GM21576 (cell line): ENCODE results near the gene RAD18.

Experiments used
- ATAC-seq: cut with Tn5 transposase; IDR thresholded peaks from one replicate; pipeline ENCODE4 v1.9.1; 2021; ENCODE audit warnings: mild to moderate bottlenecking, moderate library complexity; ENCODE audit not compliant: unreplicated experiment

RAD18 gene

DNA sequence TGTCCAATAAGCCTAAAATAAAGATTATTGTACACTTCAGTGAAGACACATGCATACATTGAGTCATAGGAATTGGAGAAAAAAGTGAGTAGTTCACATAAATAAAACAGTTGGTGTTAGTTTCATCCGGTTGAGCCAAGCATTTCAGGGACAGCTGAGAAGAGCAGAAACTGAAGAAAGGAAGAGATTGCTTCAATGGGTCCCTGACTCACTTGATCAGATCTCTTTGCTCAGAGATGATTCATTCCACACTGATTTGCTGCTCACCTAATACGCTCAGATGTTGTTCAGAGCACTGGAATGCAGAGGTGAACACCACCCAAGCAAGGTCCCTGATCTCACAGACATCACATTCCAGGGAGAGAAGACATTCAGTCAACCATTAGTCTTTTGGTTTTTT lies 93.7 kb downstream of the RAD18 start:
- ATAC-seq = no peak

DNA sequence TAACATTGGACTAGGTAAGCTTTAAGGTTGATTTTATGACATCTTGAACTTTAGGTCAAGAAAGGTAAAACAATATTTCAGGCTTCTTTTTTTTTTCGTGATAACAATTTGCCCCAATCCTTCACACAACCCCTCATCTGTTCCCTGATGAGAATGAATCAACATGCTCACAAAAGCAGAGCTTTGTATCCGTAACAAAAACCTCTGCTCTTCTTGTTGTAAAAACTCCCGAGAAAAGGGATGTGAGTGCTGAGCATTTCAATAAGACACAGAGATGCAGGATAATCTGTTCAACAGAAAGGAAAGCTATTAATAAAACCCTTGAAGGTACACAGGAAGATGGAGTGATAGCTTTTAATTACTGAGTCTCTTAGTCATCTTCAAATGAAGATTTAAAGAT lies 94.3 kb downstream of the RAD18 start:
- ATAC-seq = no peak

DNA sequence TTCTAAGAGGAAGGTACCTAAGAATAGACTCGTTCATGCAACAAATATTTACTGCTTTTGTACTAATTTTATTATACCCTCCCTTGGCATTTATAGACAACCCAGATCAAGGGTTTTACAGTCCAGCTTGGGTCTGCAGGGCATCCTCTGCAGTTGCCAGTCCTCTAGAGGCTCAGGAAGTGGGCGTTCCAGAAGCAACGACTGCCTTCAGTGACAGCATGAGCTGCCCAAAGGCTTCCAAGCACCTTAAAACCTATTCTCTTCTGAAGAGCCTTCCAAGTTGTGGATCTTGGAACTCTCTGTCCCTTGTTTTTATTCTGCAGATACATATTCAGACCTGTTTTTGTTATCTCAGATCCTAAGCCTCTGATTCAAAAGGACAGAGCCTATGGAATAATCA lies 95.6 kb downstream of the RAD18 start:
- ATAC-seq = no peak

DNA sequence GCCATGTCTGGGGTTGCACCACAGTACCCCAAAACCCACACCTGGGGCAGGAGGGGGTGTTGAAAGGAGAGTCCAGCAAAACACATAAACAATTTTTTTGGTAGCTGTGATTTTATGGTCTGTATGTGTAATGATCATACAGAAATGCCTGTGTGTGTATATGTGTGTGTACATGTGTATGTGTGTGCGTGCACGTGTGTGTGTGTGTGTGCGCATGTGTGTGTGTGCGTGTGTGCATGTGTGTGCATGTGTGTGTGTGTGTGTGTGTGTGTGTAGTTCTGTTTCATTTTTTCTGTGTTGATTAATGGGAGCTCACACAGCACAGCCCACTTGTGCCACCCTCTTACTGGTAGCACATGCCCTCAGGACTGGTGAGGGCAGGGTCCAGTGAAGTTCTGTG lies 97.6 kb downstream of the RAD18 start:
- ATAC-seq = no peak

DNA sequence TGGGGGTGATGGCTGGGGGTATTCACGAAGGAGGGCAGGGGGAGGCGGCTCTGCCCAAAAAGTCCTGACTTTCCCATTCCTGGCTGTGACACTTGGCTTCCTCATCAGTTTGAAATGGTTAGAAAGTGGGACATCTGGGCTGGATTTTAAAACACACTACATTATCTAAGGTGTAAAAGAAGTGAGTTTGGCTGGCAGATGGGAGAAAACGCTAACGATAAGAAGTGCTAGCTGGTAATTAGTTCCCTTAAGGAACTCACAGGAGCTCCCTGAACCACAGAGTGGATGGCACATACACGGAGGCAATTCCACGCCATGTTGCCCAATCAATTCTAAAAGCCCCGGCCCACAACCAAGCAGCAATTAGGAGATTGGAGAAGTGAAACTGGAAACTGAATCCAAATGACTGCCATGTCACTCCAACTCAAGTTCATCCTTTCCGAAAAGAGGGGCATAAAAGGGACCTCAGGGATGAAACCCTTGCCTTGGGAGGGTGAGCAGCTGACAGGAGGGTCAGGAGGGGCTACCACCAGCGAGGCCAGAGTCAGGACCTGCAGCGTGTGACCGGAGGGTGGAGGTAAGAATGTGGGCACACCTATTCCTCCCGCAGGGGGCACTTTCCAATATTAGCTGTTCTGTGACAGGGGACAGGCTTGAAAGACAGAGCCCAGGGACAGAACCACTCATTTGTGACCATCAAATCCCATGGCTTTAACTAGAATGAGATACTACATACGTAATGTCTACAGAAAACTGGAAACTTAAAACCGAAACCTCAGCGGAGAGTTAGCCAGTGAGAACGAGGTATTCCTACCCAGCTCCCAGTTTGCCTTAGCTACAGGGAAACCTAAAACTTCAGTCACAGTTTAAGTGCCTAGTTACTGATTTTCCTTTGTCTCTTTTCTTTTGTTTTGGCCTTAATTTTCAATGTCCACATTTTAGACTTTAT lies 98.6 kb downstream of the RAD18 start:
- no peak for ATAC-seq

DNA sequence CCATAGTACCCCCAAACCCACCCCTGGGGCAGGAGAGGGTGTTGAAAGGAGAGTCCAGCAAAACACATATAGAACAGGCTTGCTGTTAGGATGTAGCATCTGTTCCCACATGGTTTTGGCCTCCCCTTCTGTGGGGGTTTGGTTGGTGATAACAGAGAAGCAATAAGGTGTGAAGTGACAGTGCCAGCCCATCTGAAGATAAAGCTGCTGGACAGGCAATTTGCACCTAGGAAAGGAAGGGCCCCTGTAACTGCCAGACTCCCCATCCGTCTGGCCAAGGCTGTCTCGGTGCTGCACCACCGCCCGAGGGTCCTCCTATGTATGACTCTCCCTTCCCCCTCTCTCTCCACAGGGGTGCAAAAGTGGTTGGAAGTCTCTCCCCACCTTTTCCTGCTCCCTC lies 99.4 kb downstream of the RAD18 start:
- ATAC-seq = no peak

DNA sequence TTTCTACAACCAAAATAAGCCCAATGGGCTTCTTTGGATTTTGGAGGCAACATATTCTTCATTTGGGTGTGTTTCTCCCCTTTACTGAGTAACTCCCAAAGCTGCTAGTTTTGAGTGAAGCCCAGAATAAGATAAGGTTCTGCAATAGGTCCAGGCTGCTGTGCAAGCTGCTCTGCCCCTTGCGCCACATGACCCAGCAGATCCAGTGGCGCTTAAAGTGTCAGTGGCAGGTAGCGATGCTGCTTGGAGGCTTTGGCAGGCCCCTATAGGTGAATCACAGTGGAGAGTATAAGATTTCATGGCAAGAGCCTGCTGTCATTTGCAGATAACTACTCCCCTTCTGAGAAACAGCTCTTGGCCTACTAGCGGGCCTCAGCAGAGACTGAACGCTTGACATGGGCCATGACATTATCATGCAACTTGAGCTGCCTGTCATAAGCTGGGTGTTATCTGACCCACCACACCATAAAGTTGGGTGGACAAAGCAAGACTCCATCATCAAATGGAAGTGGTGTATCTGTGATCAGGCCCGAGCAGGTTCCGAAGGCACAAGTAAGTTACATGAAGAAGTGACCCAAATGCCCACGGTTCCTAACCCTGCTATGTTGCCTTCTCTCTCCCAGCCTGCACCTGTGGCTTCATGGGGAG lies 105.4 kb downstream of the RAD18 start:
- no peak for ATAC-seq

DNA sequence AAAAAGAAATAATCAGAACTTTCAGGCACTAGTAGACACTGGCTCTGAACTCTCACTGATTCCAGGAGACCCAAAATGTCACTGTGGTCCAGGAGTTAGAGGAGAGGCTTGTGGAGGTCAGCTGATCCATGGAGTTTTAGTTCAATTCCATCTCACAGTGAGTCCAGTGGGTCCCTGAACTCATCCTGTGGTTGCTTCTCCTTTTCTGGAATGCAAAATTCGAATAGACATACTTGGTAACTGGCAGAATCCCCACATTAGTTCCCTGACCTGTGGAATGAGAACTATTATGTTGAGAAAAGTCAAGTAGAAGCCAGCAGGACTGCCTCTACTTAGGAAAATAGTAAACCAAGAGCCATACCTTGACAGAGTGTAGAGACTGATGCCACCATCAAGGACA lies 106.6 kb downstream of the RAD18 start:
- ATAC-seq = no peak

DNA sequence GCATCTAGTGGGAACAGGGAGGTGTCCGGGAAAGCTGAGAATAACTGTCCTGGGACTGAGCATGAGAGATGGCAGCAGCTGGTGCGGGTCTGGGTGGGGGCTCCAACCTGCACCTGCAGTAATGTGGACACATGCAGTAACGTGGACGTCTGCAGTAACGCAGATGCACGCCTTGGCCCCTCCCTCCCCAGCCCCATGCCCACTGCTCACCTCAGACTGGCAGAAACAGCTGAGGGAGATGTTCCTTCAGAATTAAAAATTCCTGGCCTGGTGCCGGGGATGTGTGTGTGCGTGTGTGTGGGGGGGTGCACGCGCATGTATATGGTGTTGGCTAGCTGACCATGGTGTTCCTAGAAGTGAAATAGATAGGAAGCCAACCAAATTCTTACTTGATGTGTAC lies 107.2 kb downstream of the RAD18 start:
- ATAC-seq = no peak

DNA sequence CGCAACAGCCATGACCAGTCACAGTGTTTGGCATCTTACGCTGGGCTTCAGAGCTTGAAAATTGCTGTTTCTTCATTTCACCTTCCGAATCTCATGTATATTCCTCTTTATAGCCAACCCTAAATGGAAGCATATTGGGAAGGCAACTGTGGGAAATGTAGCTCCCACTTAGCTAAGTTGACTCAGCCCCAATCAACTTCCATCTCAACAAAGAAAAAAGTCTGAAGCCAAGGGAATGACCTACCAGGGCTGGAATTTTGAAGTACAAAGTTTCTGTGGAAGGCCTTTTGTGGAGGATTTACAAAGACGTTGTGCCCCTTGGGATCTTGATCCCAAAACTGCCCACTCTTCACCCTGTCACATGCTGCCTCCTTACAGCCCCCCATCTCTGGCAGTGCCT lies 108.6 kb downstream of the RAD18 start:
- ATAC-seq = no peak

DNA sequence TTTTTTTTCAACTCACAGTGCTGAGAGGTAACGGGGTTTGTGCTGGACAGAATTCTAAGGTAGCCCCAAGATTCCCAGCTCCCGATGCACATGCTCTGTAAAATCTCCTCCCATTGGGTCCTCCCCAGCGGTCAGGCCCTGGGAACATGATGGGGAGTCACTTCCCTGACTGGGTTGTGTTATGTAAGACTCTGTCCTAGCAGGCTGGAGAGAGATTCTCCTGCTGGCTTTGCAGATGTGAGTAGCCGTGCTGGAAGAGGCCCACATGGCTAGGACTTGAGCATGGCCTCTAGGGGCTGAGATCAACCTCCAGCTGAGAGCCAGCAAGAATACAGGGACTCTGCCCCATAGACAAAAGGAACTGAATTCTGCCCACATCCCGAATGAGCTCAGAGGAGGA lies 110.2 kb downstream of the RAD18 start:
- no peak for ATAC-seq

DNA sequence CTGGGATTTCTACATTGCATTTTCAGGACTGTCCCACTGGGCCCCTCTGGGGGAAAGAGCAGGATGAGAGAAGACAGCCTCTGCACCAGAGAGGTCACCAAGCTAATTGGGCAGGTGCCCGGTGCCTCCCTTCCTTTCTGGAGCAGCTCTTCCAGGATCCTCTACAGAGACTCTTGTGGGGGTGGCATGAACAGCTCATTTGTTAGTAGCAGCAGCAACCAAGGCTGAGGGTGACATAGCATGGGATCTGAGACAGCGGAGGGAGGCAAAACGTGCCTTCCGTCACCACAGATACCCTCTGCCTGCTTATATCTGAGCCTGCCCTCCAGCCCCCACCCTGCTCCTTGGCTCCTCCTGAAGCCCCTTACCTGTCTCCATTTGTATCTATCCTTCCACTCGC lies 110.8 kb downstream of the RAD18 start:
- ATAC-seq = no peak

DNA sequence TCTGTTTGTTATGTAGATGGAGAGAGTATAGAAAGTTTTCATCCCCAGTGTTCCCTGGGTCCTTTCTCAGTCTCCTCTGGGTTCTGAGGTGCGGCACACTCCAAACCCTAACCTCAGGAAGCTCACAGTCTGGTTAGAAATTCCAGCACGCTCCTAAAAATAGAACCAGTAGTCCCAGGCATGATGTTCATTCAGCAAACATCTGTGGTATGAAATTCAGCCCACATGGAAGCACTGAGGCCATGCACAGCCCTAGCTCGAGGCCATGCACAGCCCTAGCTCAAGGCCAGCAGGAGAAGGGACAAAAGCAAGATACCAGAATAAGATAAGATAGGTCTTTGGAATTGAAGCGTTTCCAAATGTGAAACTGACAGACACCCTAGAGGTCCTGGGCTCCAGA lies 111.6 kb downstream of the RAD18 start:
- no peak for ATAC-seq

DNA sequence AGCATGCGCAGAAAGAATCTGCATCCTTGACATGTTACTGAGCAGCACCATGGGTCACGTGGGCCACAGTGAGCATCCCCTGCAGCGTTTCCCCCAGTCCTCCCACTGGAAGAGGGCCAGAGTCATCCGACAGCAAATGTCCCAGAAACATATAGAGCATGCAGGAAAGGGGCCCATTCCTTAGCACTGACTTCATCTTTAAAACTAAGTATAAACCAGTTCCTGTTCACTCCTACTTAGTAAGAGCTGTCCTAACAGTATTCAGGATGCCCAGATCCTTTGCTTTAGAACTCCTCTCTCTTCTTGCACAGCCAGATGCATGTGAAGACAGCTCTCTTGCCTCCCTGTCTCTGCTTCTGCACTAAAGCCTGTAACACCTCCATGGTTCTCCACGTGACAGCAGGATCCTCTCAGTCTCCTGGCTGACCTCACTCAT lies 114.6 kb downstream of the RAD18 start:
- no peak for ATAC-seq

DNA sequence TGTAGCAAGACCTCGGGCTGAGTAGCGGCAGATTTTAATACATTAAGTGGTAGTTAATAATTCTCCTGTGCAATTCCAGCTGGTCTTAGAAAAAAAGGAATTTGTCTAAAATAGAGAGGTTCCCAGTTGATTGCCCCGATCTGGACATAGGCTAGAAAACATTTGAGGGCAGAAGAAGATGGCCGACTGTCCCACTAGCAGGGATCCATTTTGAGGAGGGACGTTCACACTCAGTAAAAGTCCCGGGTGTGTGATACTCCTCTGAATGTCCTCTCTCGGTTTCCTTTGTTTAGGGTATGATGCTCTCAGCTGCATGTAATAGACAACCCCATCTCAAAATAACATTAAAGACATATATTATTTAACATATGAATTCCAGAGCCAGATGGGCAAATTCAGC lies 116.0 kb downstream of the RAD18 start:
- ATAC-seq = no peak

DNA sequence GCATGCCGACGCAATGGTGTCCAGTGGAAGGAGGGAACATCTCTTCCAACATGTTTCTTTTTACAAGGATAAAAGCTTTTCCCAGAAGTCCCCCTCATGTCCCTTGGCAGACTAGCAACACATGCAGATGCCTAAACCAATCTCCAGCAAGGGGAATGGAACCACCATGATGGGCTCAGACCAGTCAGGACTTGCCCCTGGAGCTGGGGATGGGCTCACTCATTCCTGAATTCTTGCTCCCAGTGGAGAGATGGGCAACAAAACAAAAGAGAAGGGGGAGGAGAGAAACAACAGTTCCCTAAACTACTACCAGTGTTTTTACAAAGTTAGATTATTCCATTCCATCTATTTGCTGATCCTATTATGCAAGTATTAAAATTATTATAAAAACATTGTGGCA lies 117.1 kb downstream of the RAD18 start:
- no peak for ATAC-seq

DNA sequence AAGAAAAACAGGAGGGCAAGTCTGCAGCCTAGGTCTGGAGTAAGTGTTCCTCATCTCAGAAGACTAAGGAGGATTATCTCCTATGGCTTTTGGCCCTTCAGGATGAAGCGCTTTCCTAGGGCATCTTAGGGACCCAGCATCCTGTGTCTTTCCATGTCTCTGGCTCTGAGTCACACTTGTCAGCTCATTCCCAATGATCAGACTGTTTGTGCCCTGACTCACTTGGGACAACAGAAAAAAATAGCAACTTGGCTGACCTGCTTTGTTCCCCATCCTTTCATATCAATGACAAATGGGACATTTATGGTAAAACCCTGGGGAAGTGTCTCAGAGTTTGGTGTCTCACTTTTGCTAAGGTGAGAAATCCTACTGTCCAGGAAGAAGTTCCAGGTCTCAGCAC lies 117.6 kb downstream of the RAD18 start:
- no peak for ATAC-seq

DNA sequence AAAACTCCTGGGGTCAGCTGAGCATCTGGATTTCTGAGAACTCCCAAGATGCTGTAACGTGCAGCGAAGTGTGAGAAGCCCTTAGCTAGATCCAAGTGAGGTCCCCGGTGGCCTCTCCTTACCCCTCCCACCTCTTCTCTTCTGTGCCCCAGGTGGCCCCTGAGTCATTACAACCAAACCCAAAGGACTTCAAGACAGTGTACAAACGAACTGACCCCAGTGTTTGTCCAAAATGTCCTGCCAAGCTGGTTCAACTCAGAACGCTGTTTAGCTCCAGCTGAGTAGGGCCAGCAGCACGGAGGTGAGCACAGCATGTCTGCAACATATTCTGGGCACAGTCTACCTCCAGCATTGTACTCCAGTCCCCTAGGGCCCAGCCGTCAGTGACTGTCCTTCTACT lies 119.9 kb downstream of the RAD18 start:
- no peak for ATAC-seq

DNA sequence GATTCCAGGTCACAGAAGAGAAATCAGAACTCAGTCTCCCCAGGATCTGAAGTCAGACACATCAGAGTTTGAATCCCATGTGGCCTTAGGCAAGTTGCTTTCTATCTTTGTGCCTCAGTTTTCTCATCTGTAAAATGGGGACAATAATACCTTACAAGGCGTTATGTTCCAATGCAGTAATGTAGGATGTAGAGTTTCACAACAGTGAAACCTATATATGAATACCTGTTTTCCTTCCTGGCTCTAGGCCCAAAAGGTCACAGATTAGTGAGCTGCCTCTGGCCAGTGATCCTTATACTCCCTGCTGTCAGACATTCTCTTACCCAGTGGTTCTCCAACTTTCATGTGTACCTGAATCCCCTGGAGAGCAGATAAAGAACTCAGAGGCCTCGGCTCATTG lies 121.0 kb downstream of the RAD18 start:
- ATAC-seq = no peak

DNA sequence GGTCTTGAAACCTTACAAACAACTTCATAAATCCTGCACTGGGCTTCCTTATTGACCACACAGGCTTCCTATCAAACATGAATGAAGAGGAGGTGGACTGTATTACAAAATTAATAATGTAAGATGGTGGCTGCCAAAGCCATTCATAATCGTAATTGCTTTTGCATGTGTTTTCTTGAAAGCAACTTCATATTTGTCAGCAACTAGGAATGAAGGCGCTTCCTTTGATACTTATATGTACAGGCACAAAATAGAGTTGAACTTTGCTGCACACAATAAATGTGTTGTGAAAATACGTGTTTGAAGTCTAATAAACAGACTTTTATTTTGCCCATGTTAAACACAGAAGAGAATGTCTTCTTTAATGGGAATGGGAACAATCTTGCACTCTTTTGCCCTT lies 121.8 kb downstream of the RAD18 start:
- ATAC-seq = no peak

DNA sequence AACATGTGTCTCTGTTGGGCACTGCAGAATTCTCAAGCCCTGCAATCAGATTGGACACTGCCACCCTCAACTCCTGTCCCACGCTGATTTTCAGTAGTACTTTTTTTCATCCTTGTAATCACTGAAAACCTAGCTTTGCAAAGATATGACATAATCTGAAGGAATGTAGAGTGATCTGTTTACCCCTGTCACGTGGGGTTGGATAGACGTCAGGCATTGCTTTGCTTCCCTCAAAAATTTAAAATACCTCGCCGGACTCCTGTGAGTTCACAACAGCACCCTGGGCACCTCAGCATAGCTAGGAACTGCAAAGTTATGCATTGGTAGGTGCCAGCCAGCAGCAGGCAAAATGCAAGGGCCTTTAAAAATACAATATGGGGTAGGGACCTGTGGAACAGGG lies 122.7 kb downstream of the RAD18 start:
- ATAC-seq = no peak

DNA sequence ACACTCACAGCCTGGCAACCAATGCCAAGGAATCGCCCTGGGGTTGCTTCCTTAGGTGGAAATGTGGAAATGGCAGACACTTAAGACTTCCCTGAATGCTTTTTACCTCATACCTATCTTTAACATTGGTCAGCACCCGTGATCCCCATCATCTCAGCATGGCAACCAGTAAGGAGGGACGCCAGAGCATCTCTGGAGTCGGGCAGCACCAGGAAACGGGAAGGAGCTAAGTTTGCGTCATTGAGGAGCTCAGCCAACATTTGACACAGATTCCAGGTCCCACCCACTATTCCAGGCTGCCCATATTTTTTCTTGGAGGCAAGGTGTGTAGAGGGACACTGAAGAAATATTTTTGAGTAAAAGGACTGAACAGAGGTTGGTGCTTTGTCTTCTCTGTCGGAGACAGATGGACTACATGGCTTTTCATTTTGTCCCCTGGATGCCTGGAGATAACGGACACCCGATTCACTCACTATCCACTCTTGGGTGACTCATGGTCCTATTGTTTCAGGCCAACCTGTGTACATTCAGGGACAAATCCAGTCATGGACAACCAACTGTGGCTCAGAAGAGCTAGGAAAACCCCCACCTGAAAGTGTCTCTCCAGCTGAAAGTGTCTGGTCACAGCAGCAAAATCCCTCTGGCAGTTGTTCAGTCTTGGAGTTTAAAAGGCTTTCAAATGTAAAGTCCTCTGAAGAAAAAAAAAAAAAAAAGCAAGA lies 123.5 kb downstream of the RAD18 start:
- no peak for ATAC-seq
